ENCODE data around the gene GAD2.

GAD2 gene

DNA sequence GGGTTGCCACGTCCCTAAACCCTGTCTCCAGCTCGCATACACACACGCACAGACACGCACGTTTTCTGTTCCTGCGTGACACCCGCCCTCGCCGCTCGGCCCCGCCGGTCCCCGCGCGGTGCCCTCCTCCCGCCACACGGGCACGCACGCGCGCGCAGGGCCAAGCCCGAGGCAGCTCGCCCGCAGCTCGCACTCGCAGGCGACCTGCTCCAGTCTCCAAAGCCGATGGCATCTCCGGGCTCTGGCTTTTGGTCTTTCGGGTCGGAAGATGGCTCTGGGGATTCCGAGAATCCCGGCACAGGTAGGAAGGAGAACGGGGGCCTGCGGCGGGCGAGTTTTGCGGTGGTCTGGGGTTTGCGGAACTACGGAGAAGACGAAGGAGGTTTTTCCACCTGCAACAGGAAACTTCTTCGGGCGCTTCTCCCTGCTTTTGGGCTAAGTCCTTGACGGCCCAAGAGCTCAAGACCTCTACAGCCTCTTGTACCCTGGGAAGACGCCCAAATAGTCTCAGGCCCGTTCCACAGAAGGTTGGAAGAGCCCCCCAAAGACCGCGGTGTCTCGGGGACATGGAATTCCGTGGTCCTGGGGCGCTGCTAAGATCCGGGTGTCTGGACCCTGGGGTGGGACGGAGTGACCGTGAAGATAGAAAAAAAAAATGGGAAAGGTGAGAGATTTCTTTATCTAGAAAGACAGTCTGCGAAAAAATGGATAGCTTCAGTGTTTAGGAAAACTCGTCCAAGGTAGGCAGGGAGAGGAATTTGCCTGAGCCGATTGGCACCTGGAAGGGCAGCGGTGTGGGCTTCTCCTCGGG lies at the start of gene GAD2:
GAD2 (plus strand) TSS at position 190 of the 811 bp plus-strand sequence; CDS start at position 226, 36 bp downstream.
- no peak for DNase-seq

DNA sequence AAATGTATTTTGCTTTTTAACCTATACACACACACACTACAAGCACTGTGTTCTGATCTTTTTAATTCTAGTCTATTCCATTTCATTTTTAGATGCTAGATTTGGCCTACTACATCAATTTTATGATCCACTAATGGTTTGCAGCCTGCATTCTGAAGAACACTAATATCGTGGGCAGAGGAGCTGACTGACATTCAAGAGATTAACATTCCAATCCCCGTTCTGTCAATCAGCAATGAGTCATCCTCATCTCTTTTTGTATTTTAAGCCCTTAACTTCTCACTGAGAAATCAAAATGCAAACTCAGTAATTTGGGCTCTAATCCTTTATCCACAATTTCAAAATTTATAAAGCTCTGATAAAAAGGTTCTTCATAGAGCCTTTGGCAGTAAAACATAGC lies 47.1 kb upstream of the GAD2 start:
- DNase-seq: no peak

DNA sequence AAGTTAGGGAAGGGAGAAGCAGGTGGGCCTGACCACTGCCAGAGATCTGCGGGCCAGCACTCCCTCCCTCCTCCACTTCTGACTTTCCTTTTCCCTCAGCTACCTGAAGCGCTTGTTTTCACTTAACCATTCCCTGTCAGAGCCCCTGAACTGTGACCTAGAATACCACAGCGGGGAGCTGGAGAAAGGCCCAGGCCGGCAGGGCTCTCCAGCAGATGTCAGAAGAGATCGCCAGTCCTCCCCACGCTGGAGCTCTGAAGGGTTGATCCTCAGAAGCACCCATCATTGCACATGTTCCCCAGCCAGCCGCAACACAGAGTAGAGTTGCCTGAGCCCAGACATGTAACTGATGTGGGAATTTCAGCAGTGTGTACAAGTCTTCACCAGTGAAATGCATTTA lies 44.4 kb upstream of the GAD2 start:
- DNase-seq: no peak

DNA sequence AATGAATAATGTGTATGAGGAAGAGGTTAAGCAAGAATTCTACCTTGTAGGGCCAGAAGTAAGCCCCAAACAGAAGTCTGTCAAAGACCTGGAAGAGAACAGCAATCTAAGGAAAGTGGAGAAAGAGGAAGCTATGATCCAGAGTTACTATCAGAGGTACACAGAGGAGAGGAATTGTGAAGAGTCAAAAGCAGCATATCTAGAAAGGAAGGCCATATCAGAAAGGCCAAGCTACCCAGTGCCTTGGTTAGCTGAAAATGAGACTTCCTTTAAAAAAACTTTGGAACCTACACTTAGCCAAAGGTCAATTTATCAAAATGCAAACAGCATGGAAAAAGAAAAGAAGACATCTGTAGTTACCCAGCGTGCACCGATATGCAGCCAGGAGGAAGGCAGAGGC lies 42.7 kb upstream of the GAD2 start:
- DNase-seq: no peak

DNA sequence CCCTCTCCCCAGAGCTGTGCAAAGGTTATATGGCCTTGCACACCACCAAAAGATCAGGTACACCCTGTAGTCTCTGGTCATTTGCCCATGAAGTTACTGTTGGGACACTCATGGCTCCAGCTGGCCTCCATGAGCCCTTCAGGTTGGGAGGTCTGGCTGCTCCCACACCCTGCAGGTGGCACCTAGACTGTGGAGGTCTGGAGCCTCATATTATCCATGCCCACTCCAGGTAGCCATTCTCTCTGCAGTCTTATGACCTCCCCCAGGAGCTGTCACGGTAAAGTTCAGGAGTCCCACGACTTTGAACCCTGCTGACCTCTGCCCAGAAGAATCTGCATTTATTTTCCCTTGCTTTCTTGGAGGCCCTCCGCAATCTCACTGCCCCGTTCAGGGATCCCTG lies 39.2 kb upstream of the GAD2 start:
- no peak for DNase-seq

DNA sequence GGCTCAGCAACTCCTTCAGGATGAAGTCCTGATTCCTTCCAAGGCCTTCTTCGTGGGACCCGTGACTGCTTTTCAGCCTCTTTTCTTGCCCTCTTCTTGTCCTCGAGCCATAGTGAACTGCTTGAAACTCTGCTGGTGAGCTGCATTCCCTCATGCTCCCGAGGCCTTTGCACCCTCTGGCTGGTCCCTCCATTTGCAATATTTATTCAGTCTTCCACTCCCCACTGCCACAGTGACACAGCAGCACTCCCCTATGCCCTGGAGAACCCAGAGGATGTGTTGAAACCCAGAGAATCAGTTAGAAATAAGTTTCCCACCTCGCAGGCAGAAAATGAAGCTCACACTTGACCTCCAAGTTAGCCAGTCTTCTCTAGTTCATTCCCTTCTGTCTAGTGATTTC lies 22.3 kb upstream of the GAD2 start:
- DNase-seq: no peak

DNA sequence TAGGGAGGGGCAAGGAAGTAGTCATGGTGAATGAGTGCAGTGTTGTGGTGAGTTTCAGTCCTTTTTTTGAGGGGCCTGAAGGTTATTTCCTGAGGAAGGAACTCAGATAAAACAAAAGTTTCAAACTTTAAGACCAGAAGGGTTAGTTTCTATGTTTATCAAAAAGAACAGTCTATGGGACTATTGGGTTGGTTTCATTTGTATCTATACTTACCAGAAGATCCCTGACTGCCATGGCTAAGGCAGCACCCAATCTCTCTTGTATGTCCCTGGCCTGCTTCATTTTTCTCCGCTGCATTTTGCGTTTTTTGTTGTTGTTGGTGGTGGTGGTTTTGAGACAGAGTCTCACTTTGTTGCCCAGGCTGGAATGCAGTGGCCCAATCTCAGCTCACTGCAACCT lies 19.3 kb upstream of the GAD2 start:
- no peak for DNase-seq

DNA sequence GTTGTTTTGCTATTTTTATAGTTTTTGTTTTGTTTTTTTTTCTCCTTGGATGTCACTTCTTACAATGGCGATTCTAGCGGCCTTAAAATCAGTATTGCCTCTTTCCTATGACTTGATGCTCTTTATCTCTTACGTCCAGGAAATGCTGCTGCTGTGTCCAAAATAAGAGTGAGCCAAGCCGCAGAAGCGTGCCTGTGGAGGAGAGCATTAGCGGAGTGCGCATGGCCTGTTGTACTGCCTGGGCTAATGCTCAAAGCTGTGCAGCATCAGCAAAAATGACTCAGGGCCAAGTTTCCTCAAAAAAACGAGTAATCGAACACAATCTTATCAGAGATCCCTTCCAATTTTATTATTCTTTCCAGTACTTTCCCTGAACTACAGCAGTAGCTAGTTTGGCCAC lies 18.5 kb upstream of the GAD2 start:
- DNase-seq: no peak

DNA sequence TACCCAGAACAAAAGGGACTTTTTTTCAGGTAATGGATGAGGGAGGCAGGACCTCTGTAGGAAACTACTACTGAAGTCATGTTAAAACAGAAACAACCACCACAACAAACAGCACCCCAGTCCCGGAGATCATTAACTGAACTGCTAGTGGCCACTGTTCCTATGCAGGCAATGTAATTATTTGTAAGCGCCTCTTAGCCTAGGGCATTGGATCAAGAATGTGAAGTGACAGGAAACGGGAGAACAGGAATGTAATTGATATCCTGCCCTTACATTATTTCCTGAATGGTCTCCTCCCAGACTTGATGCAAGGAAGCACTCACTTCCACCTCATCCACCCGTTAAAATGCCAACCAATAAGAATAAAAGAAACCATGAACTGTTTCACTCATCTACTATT lies 16.7 kb upstream of the GAD2 start:
- no peak for DNase-seq

DNA sequence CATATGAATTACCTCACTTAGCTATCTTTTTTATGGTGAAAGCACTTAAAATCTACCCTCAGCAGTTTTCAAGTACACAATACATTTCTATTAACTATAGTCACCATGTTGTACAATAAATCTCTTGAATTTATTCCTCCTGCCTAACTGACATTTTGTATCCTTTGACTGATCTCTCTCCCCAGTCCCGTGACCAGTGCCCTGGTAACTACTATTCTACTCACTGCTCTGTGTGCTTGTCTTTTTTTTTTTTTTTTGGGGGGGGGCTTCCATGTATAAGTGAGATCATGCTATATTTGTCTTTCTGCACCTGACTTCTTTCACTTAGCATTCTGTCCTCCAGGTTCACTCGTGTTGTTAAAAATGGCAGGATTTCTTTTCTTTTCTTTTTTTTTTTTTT lies 11.4 kb upstream of the GAD2 start:
- no peak for DNase-seq

DNA sequence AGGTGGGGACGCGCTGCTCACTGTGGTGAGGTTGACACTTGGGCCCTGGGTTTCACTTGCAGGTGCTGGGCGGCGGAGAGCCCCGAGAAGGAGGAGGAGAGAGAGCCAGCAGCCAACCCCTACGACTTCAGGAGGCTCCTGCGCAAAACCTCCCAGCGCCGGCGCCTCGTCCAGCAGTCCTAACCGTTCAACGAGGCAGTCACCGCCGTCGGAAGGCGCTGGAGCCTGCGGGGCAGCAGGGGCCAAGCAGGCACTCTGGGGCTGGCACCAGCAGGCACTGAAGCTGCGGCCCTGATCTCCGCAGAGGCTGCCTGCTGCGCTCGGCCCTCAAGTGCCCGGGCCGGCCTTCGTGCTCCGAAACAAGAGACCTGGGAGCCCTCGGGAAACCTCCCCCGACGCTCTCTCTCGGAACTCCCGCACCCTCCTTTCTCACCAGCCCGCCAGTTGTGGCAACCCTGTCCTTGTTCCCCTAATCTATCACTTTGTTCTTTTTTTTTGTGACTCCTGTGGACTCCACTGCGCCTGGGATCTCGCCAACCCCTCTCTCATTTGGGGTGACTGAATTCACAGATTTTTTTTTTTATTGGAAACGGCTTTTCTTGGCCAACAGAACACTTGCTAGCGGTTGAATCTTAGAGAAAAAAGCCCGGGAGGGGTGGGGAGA lies 4.7 kb upstream of the GAD2 start:
- DNase-seq: no peak

DNA sequence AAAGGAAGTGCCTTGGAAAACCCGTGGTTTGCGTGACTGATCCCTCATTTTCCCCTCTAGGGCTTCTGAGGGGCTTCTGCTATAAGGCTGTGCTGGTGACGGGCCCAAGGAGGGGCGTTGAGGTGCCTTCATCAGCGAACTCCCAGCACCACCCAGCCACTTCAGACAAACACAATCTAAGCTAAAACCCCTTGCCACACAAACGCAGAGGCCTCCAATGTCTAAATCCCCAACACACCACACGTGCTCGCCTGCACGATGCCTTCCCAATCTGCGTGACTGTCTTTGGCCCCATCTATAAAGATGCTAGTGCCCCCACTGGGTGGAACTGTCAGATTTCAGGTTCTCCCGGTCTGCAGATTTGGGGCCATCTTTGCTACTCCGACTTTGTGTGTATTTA lies 4.1 kb upstream of the GAD2 start:
- no peak for DNase-seq

DNA sequence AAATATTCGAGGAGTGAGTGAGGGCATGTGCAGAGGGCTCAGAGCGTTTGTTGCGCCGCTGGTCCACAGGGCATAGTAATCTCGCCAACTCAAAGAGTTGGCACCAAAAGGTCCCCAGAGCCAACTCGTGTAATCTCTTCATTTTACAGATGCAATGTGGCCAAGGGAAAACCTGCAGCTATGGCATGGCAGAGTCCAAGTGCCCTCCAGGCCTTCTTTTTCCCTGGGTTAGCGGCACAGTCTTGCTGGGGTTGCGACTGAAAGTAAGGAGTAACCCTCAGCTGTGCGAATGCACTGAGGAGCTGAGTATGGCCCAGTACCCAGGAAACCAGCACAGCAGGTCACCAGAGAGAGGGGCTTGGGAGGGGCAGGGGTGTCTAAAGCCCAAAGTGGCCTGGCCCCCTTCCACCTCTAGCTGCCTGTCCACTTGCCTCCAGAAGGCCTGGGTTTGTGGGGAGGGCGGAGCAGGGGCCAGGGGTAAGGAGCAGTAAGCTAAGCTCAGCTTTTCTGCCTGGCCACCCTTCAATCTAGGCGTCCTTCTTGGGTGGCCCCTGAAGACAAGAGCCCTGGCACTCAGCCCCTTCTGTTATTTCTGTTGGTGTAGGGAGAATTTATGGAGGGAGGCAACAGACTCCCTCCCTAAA lies 3.3 kb upstream of the GAD2 start:
- DNase-seq: no peak

DNA sequence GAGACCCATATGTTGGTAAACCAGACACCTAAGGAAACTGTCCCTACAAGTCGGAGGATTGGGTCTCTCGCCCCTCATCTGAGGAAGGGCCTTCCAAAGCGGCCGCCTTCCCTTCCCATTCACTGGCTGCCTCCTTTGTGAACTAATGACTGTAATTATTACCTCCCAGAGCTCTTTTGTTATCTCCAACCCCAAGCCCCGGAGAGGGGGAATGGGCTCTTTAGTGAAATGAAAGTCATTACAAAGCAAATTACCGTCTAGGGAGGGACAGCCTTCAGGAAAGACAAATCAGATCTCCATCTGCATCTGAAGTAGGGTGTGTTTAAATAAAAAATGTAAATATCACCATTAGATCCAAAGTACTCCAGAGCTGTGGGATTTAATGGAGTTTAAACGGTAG lies 2.6 kb upstream of the GAD2 start:
- no peak for DNase-seq

DNA sequence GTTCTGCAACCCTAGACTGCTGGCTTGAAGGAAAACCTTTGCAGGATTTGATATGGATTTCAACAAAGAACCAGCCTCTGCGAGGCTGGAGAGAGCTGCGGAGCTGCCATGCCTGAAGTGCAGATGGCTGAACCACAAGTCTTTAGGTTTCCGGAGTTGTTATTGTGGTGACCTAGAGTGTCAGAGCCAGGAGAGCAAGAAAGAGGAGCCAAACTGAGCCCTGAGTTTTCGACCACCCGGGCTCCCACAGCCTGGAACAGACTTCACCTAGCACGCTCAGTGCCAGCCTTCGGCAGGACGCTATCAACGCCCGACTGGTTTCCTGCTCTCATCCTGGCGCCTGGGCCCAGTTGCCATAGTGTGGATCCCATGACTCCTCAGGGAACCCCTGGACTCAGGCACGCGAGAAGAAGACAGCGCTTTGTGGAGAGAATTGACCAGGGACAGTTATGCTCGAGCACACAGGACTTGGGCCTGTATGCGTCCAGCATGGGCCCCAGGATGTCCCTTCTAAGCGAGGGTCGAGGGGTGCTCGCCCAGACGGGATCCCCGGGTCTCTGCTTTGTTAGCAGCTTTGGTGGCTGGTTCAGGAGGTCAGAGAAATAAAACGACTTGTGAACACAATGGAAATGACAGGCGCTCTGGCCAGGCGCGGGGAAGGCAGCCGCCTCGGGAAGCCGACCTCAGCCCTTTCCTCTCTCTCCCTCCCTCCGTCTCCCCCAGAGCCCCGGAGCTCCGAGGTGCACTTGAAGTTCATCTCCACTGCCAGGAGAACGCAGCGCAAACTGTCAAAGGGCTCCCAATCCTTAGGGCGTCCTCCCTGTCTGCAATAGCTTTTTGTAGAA lies 1.8 kb upstream of the GAD2 start:
- no peak for DNase-seq

DNA sequence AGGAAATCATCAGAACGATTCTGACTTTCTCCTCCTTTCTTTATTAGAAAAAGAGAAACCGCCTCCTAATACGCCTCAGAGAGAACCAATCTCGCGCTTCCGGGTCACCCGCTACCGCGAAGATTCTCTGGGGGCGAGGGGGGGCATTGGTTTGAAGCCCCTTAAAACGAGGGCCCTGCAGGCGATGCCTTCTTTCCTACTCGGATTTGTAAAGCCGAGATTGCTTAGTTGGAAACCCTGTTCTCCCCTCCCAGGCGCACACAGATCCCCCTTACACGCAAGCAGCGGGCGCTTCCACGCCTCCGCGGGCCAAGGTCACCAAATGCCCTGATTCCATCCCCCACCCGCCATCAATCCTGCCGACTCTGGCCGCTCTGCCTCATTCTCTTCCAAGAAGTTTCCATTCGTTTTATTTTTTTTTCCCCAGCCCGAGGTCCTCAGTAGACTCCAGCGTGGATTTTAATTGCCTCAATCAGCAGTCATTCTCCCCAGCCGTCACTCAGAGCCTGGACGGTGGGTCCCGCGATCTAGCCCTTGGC lies 1.1 kb upstream of the GAD2 start:
- DNase-seq: no peak

DNA sequence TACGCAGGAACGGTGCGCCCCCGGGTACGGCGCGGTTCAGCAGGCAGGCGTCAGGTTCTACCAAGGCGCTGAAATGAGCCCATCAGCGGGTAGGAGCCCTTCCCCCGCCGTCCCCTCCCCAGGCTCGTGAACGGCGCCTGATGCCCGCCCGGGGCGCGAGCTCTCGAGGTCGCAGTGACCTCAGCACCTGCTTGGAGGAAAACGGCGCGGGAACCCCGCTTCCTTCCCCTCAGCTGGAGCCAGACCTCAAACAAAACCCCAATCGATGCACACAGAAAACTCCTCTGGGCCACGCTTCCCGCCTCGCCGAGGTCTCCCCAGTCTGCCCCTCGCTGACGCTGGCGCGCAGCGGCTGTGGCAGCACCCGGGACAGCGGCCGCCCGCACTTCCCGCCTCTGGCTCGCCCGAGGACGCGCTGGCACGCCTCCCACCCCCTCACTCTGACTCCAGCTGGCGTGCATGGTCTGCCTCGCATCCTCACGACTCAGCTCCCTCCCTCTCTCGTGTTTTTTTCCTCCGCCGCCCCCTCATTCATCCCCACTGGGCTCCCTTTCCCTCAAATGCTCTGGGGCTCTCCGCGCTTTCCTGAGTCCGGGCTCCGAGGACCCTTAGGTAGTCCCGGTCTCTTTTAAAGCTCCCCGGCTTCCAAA lies 514 bp upstream of the GAD2 start:
- no peak for DNase-seq

DNA sequence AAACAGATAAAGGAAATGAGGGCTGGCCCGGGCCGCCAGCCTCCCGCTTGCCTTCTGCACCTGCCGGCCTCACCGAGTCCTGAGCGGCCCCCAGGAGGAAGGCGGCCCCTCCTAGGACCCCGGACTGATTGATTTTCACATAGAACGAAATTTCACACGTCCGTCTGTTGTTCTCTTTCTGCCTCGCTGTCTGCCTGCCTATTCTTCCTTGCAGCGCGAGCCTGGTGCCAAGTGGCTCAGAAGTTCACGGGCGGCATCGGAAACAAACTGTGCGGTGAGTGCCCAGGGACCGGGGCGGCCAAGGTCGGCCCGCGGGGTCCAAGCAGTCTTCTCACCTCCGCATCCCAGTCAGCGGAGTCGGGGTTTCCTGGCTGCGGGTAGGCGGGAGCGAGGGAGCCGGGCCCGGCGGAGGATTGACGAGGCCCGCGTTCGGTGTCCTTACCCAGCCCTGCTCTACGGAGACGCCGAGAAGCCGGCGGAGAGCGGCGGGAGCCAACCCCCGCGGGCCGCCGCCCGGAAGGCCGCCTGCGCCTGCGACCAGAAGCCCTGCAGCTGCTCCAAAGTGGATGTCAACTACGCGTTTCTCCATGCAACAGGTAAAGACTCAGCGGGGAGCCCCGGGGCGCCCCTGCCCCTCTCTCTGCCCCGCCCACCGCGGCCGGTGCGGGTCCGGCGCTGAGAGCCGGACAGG lies 967 bp downstream of the GAD2 start:
- no peak for DNase-seq

DNA sequence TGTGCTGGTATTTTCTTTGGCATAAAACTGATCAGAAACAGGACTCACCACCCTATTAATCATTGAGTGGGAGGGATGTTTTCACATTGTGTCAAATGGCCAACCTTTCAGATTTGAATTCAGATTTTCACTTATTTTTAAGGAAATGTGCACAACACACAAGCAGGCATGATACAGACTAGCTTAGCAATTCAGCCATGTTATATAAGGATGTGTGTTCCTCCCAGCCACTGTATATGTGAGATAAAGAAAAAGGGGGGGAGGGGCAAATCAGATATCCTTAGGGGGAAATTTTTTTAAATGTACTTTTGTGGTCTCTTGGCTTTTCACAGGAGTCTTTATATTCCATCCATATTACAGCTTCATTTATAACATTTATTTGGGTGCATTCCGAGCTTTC lies 3.1 kb downstream of the GAD2 start:
- no peak for DNase-seq

DNA sequence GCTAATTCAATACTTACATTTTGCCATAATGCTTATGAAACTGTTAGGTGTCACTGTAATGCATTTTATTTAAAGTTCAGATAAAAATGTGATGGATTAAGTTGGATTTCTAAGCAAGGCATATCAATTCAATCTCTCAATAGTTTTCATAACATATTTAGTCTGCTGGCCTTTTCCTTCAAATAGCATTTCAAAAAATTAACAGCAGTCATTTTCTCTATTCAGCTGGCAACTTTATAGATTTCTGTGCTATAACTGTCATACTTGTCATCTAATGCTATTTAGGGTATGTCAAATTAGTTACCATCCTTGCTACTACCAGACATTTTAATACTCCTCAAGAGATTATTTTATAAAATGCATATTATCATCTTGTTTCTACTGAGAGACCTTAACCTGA lies 4.3 kb downstream of the GAD2 start:
- no peak for DNase-seq

DNA sequence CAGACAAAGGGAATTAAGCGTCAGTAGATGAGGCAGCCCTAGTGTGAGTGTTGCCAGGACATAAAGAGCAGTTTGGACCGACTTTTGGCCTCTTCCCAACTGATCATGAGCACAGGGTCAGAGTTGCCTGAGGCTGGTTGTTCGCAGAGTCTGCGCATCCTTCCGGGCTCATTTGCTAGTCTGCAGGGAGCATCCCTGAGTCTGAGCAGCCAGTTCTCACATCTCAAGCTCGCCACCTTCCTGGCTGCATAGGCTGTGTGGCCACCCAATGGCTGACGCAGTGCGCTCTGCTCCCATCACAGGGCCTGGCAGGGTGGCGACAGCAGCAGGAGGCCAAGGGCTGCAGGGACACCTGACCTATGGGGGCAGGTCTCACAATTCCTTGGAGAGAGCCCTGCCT lies 5.0 kb downstream of the GAD2 start:
- no peak for DNase-seq

DNA sequence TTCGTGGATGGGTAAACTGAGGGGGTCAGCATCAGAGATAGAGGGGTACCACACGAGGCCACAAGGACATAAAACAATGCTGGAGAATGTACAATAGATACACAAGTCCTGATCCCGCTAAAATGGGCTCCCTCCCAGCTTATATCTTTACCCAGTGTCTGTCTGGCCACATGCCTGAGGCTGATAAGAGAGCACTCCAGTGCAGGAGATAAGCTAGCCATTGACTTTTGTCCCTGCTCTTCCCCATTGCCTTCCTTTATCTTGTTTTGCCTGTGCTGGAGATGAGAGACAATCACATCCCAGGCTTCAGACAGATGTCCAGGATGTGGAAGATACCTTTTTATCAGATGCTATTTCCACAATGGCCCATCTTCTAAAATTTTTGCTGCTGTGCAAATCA lies 6.0 kb downstream of the GAD2 start:
- no peak for DNase-seq
